Thoracic aorta (tissue), 2 donors: ENCODE results near the gene DDX1. TPM values are rescaled to one million over a fixed set of nuclear protein-coding genes. Genes with fewer than 3 reads are reported as not detected.

Experiments used
- ATAC-seq: fragments of 150-250 bp; one replicate; pipeline ENCODE4 v1.8.0; 2017; ENCODE audit warnings: low read depth; ENCODE audit not compliant: insufficient number of reproducible peaks, low FRiP score
- DNase-seq: peaks from one replicate; pipeline ENCODE4 v3.0.0-alpha.2; 2020; ENCODE audit warnings: low spot score
- H3K27ac ChIP-seq, 2 donors: fragments of 200-600 bp; sonication (generic); 1 replicate in 1 of 2; 2 replicates in 1 of 2; pipeline ENCODE4 v1.5.1; 2016; ENCODE audit warnings: mild to moderate bottlenecking in 2 of 2, moderate library complexity in 2 of 2
- H3K27me3 ChIP-seq: fragments of 200-600 bp; sonication (generic); replicated peaks from 2 replicates; pipeline ENCODE4 v1.6.0; 2016; ENCODE audit warnings: mild to moderate bottlenecking; ENCODE audit not compliant: insufficient read depth
- H3K36me3 ChIP-seq: fragments of 200-600 bp; sonication (generic); one replicate; pipeline ENCODE4 v1.5.1; 2016
- H3K4me1 ChIP-seq, 2 donors: fragments of 200-600 bp; sonication (generic); 1 replicate in 1 of 2; 2 replicates in 1 of 2; pipeline versions ENCODE4 v1.5.1 to v1.6.0; 2016; ENCODE audit warnings: low read depth in 2 of 2, mild to moderate bottlenecking in 1 of 2; ENCODE audit not compliant: control insufficient read depth in 1 of 2
- H3K4me3 ChIP-seq: fragments of 200-600 bp; sonication (generic); 2 replicates; pipeline ENCODE4 v1.5.1; 2016; ENCODE audit warnings: mild to moderate bottlenecking
- H3K9me3 ChIP-seq: fragments of 200-600 bp; sonication (generic); 2 replicates; pipeline ENCODE4 v1.5.1; 2016
- CTCF ChIP-seq: fragments of 200-600 bp; sonication (generic); IDR thresholded peaks from one replicate; pipeline ENCODE4 v1.5.1; 2019; ENCODE audit warnings: antibody characterized with exemption
- total RNA-seq, 2 donors: library from RNA; depleted of rRNA; stranded (reverse); fragments of >200 nt; gene quantifications; one replicate each; pipeline versions ENCODE4 v1.1.0 to v1.2.3, GENCODE V29; 2016

The DDX1 gene
- total RNA-seq, 2 donors from 2014 or later, result 58.3 to 61.3 TPM

GRCh38 chr2:15649561-15650255 lies 58.0 kb downstream of the DDX1 start:
- TF ChIP-seq CTCF, result no peak
- Histone ChIP-seq H3K4me1 (no peaks in the 10 kb centered on the region), H3K27me3 (no peaks in the 10 kb centered on the region), H3K9me3 (no peaks in the 10 kb centered on the region), H3K36me3 (no peaks in the 10 kb centered on the region), H3K4me3 (no peak overlapping the region), H3K27ac (no peak overlapping the region)
- no peak for DNase-seq
- ATAC-seq, result no peak

GRCh38 chr2:15650616-15651366 lies 59.1 kb downstream of the DDX1 start:
- Histone ChIP-seq H3K9me3 (no peaks in the 10 kb centered on the region), H3K4me3 (no peak overlapping the region), H3K4me1 (no peaks in the 10 kb centered on the region), H3K27ac (no peak overlapping the region), H3K36me3 (no peaks in the 10 kb centered on the region), H3K27me3 (no peaks in the 10 kb centered on the region)
- TF ChIP-seq CTCF, result no peak
- DNase-seq (no peak), ATAC-seq (no peak)

- Histone ChIP-seq H3K27me3 (no peaks in the 10 kb centered on the region), H3K4me3 (no peak overlapping the region), H3K27ac (no peak overlapping the region), H3K4me1 (no peaks in the 10 kb centered on the region), H3K36me3 (no peaks in the 10 kb centered on the region), H3K9me3 (no peaks in the 10 kb centered on the region)
- DNase-seq, result no peak
- no peak for ATAC-seq
- no peak for TF ChIP-seq CTCF
Observed at GRCh38 chr2:15651367-15651727, 59.7 kb downstream of the DDX1 start.

GRCh38 chr2:15652252-15652651 lies 60.6 kb downstream of the DDX1 start:
- H3K36me3 ChIP-seq, result no peaks in the 10 kb centered on the region
- DNase-seq (no peak), ATAC-seq (no peak)
- no peaks in the 10 kb centered on the region for H3K9me3 ChIP-seq
- no peak for TF ChIP-seq CTCF
- H3K27ac ChIP-seq, result no peak overlapping the region
- H3K4me1 ChIP-seq, result no peaks in the 10 kb centered on the region
- H3K27me3 ChIP-seq, result no peaks in the 10 kb centered on the region
- H3K4me3 ChIP-seq, result no peak overlapping the region

- DNase-seq (no peak), ATAC-seq (no peak)
- Histone ChIP-seq H3K27ac (no peak overlapping the region), H3K27me3 (no peaks in the 10 kb centered on the region), H3K36me3 (no peaks in the 10 kb centered on the region), H3K4me1 (no peaks in the 10 kb centered on the region), H3K4me3 (no peak overlapping the region), H3K9me3 (no peaks in the 10 kb centered on the region)
- TF ChIP-seq CTCF, result no peak
Observed at GRCh38 chr2:15652801-15653200, 61.1 kb downstream of the DDX1 start.
